ENCODE results near the gene CDHR1. TPM values are rescaled to one million over a fixed set of nuclear protein-coding genes. Genes with fewer than 3 reads are reported as not detected.

CDHR1 gene
- total and polyA plus RNA-seq, 4 donors: 0.07 to 0.51 (median 0.14) TPM

Other genes with a start within 250 kb of the CDHR1 start
- 100 to 1,000 TPM; 156 to 173 TPM for gene GHITM, start 55.0 kb upstream of the CDHR1 start, total RNA-seq
- 100 to 1,000 TPM; 214 to 252 TPM for gene GHITM, start 55.0 kb upstream of the CDHR1 start, polyA plus RNA-seq
- gene GPR15LG, start 20.7 kb upstream of the CDHR1 start, total RNA-seq: not detected
- gene GPR15LG, start 20.7 kb upstream of the CDHR1 start, polyA plus RNA-seq: not detected
- not detected for gene LRIT2, start 31.0 kb downstream of the CDHR1 start, total RNA-seq
- not detected for gene LRIT2, start 31.0 kb downstream of the CDHR1 start, polyA plus RNA-seq
- not detected for gene LRIT1, start 47.0 kb downstream of the CDHR1 start, total RNA-seq
- gene LRIT1, start 47.0 kb downstream of the CDHR1 start, polyA plus RNA-seq: not detected
- not detected for gene RGR, start 50.5 kb downstream of the CDHR1 start, total RNA-seq
- gene RGR, start 50.5 kb downstream of the CDHR1 start, polyA plus RNA-seq: not detected
- 10 to 100 TPM in 1 of 2 donors, 1 to 10 TPM in 1; 6.5 to 18.2 TPM for gene CCSER2, start 134.1 kb downstream of the CDHR1 start, total RNA-seq
- 10 to 100 TPM in 1 of 2 donors, 1 to 10 TPM in 1; 5.6 to 17.7 TPM for gene CCSER2, start 134.1 kb downstream of the CDHR1 start, polyA plus RNA-seq

All from liver (tissue), 4 donors.